ENCODE data around the gene DENND2A. TPM values are rescaled to one million over a fixed set of nuclear protein-coding genes. Genes with fewer than 3 reads are reported as not detected.

Gene DENND2A
- total and polyA plus RNA-seq, 7 donors: 2.7 to 8.7 (median 3.8) TPM

GRCh38 chr7:140654109-140654387, 13.4 kb upstream of the DENND2A start:
- no peak for TF ChIP-seq CTCF (IDR thresholded peaks at IDR 0.05)
- intact Hi-C loops (cut with DNase I): loop anchor here (2.0 to 10.0 kb wide), 4 partner anchors 135 to 361 kb away; partner anchors contain the start of genes MKRN1 (in 1 of the 2), MRPS33 (in 1 of the 2) and RAB19 (in 1 of the 2)
- Histone ChIP-seq H3K27me3 (ENCODE audit: insufficient read depth in 3 of 3, low read length in 2 of 3) (no peaks in the 10 kb centered on the region), H3K4me3 (no peak overlapping the region), H3K4me1 (peaks cover 32% of the 10 kb centered on the region), H3K27ac (peak overlapping the region; percentile 14), H3K9me3 (no peaks in the 10 kb centered on the region), H3K36me3 (ENCODE audit: insufficient read depth in 1 of 2, low read depth in 1 of 2) (no peaks in the 10 kb centered on the region)
- DNase-seq (no peak), ATAC-seq (peak in 3 of 4 donors; percentile 47 to 59 (median 59))
- 18 to 49% (median 33%) methylated on average over 2 of the region's 2 CpGs for WGBS, 3 donors

- H3K27ac ChIP-seq: no peak overlapping the region
- no peak overlapping the region for H3K4me3 ChIP-seq
- H3K9me3 ChIP-seq: no peaks in the 10 kb centered on the region
- DNase-seq (peak in 1 of 2 donors; percentile 42), ATAC-seq (peak; percentile 70 to 85 (median 76))
- 13 to 19% (median 14%) methylated on average over 15 of the region's 15 CpGs for WGBS, 3 donors
- no peaks in the 10 kb centered on the region for H3K36me3 ChIP-seq (ENCODE audit: insufficient read depth in 1 of 2, low read depth in 1 of 2)
- peaks cover 32% of the 10 kb centered on the region for H3K4me1 ChIP-seq
- no peaks in the 10 kb centered on the region for H3K27me3 ChIP-seq (ENCODE audit: insufficient read depth in 3 of 3, low read length in 2 of 3)
- TF ChIP-seq CTCF (IDR thresholded peaks at IDR 0.05): peak; percentile 88
- intact Hi-C loops (cut with DNase I): loop anchor here (2.0 to 10.0 kb wide), 4 partner anchors 135 to 361 kb away; partner anchors contain the start of genes MKRN1 (in 2 of the 2), MRPS33 (in 1 of the 2) and RAB19 (in 1 of the 2)
Observed at GRCh38 chr7:140653319-140654108, 12.9 kb upstream of the DENND2A start.

- whole genome bisulfite sequencing, 3 donors: 86 to 91% (median 88%) methylated on average over 12 of the region's 12 CpGs
- H3K4me3 ChIP-seq: no peak overlapping the region
- ATAC-seq (no peak), DNase-seq (no peak)
- no peaks in the 10 kb centered on the region for H3K9me3 ChIP-seq
- intact Hi-C loops (cut with DNase I): loop anchor here (10.0 kb wide), 2 partner anchors 246 to 364 kb away; partner anchors contain the start of genes MRPS33 (in 1 of the 2) and RAB19 (in 1 of the 2)
- no peaks in the 10 kb centered on the region for H3K36me3 ChIP-seq (ENCODE audit: insufficient read depth in 1 of 2, low read depth in 1 of 2)
- H3K27ac ChIP-seq: no peak overlapping the region
- no peaks in the 10 kb centered on the region for H3K27me3 ChIP-seq (ENCODE audit: insufficient read depth in 3 of 3, low read length in 2 of 3)
- peaks cover 12% of the 10 kb centered on the region for H3K4me1 ChIP-seq
- TF ChIP-seq CTCF (IDR thresholded peaks at IDR 0.05): no peak
Observed at GRCh38 chr7:140650367-140650766, 9.8 kb upstream of the DENND2A start.

- intact Hi-C loops (cut with DNase I): loop anchor here (10.0 kb wide), 2 partner anchors 245 to 365 kb away; partner anchors contain the start of genes MRPS33 (in 1 of the 2) and RAB19 (in 1 of the 2)
- DNase-seq (no peak), ATAC-seq (no peak)
- H3K4me1 ChIP-seq: peaks cover 12% of the 10 kb centered on the region
- WGBS, 3 donors: 84 to 89% (median 85%) methylated on average over 6 of the region's 6 CpGs
- H3K36me3 ChIP-seq (ENCODE audit: insufficient read depth in 1 of 2, low read depth in 1 of 2): no peaks in the 10 kb centered on the region
- H3K27ac ChIP-seq: no peak overlapping the region
- no peak overlapping the region for H3K4me3 ChIP-seq
- no peaks in the 10 kb centered on the region for H3K27me3 ChIP-seq (ENCODE audit: insufficient read depth in 3 of 3, low read length in 2 of 3)
- TF ChIP-seq CTCF (IDR thresholded peaks at IDR 0.05): no peak
- H3K9me3 ChIP-seq: no peaks in the 10 kb centered on the region
Observed at GRCh38 chr7:140649556-140650205, 9.1 kb upstream of the DENND2A start.
